GM18858 (cell line): ENCODE measurements around the gene MARCHF9.

Experiments
- ATAC-seq: cut with Tn5 transposase; IDR thresholded peaks from one replicate; pipeline ENCODE4 v1.9.1; 2021; ENCODE audit not compliant: unreplicated experiment

The MARCHF9 gene

GRCh38 chr12:57724003-57724935, 30.6 kb upstream of the MARCHF9 start:
- ATAC-seq: no peak

DNA sequence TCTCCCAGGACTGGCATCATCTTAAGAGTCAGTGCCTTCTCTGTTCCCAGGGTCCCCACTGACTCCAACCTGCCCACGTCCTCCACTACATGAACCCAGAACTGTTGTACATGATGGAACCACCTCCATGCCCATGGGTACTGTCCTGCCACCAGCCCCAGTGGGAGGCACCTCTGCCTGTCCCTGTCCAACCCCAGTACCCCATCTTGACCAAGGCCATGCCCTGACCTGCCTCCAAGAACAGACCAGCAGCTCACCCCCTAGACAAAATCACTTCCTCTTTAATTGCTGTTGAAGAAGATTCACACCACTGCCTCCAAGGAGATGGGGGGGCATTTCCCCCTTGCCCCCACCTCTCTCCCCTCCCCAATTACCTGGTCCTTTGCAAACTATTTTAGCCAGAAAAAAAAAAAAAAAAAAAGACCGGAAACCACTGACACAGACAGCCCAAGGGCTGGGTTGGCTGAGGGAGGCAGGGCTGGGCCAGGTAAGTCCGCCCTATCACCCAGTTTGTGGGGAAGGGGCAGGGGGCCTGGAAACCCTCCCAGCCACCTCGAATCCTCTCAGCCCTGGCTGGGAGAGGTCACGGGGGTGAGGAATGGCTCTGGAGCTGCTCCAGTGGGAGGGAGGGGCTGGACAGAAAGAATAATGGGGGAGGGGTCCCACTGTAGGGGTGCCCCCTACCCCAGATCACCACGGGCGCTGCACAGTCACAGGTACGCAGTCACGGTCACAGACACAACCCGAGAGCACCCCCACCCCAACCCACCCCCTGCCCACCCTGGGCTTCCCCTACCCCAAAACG, 29.8 kb upstream of the MARCHF9 start:
- ATAC-seq: no peak

GRCh38 chr12:57725851-57726150, 29.1 kb upstream of the MARCHF9 start:
- no peak for ATAC-seq

- no peak for ATAC-seq
Measured at GRCh38 chr12:57726151-57726883, 28.6 kb upstream of the MARCHF9 start.

DNA sequence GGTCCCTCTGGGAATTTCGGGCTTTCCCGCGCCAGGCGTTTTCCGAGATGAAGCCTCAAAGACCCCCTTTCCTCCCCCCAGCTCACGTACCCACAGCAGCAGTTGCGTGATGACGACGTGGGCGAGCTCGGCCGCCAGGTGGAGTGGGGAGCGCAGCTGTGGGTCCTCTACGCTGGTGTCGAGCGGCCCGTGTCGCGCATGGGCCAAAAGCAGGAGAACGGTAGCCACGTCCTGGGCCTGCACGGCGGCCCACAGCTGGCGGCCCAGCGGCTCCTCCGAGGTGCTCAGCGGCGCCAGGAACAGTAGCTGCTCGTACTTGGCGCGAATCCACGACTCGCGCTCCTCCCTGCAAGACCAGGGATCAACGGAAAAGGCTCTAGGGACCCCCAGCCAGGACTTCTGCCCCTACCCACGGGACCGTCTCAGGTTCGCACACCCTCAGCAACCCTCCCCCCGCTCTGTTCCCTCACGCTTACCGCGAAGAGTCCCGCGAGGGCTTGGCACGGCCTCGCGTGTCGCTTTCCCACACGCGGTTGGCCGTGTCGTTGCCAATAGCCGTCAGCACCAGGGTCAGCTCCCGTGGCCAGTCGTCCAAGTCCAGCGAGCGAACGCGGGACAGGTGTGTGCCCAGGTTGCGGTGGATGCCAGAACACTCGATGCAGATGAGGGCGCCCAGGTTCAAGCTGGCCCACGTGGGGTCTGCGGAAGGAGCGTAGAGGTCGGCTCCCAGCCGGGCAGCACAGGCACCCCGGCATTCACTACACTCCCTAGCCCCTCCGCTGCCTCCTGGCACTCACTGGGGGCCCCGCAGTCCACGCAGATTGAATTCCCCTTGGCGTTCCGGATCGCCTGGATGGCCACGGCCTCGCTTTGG, 27.8 kb upstream of the MARCHF9 start:
- ATAC-seq: no peak

GRCh38 chr12:57727758-57728395, 27.0 kb upstream of the MARCHF9 start:
- ATAC-seq: no peak

DNA sequence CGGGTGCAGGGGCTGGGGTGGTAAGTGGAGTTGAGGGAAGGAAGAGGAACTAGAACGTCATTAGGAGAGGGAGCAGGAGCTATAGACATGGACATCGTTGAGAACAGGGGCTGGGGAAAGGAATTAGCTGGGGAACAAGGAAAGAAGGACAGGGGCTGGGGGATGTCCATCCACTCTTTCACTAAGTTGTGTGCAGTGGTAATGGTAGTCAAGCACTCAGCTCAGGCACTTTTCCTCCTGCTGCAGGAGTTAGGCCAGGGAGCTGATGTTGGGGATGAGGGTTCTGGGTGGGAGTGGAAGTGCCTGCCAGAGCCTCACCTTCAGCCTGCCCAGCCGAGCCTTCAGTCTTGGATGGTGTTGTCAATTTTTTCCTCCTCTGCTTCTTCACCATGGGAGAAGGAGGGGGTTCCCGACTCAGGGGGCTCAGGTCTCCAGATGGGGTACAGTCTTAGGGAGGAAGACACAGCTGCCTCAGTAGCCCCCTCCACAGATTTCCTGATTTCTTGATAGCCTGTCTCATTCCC, 25.5 kb upstream of the MARCHF9 start:
- ATAC-seq: no peak

DNA sequence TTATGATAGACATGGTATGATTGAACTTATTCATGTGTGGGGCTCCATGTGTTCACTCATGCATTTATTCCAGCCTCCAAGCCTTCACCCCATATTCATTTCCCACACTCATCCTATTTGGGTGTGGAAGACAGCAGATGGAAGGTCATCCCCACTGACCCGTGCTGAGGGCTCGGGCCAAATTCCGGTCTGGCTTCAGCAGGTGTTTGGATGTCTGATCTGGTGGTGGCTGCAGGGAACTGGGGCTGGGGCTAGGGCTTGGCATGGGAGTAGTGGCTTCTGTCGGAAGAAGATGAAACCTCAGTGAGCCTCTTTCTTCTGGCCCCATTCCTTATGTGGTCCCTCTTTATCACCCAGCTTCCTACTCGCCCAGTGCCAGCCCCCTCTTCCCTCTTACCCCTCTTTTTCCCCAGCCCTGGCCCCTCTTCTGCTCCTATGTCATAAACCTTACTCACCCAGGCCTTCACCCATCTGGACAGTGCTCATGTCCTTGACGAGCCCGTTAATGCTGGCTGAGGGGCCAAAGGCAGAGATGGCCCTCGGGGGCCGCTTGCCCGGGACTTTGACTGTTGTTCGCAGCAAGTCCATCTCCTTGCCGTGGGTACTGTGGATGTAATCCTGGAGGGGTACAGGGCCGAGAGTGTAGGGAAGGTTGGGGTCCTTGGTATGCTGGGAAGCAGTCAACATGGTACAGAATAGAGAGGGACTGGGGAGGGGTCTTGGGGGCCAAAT, 24.4 kb upstream of the MARCHF9 start:
- ATAC-seq: no peak

- no peak for ATAC-seq
Measured at GRCh38 chr12:57731411-57732080, 23.4 kb upstream of the MARCHF9 start.

DNA sequence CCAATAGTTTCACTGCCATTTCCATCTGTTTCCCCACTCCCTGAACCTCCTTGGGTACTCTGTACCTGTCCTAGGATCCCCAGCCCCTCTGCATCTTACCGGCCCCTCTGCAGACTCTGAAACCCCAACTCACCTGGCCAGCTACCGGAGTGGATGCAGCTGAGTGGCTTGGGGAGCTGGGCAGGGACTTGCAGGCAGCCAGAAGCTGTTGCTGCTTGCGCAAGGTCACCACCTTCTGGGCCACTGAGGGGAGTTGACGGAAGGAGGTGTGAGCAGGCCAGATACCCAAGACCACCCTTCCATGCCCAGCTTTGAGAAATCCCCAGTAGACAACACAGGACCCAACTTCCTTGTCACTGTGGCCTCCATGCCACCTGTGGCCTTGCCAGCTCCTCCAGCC, 22.6 kb upstream of the MARCHF9 start:
- ATAC-seq: no peak

GRCh38 chr12:57732726-57733593, 21.9 kb upstream of the MARCHF9 start:
- no peak for ATAC-seq

DNA sequence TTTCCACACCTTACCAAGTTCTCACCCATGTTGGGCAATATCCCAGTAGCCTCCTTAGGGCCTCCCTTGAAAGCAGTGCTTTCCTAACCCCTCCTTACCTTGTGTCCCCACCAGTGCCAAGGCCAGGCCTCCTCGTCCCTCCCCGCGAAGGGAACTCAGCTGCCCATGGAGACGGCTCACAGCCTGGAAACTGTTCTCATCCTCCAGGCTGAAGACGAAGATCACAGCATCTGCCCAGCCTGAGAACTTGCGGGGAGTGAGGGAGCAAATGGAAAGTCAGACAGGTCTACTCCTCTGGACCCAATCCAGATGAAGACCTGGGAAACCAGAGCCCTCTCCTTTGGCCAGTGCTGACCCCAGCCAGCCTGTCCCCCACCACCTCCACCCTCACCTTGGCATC, 21.0 kb upstream of the MARCHF9 start:
- ATAC-seq: no peak

DNA sequence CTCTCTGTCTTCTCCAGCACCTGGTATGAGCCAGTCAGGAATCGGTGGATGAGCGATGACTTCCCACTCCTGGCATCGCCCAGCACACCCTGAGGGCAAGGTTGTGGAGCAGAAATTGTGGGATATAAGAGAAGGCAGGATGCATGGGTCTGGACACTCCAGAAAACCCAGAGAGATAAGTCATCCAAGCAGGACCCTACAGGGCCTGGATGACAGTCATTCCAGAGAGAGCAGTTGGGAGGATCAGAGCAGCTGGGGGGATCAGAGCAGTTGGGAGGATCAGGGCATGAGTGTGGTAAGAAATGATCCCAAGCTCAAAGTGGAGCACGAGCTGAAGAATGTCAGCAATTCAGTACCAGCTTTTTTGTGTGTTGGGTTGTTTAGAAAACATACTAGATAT, 20.3 kb upstream of the MARCHF9 start:
- ATAC-seq: no peak

DNA sequence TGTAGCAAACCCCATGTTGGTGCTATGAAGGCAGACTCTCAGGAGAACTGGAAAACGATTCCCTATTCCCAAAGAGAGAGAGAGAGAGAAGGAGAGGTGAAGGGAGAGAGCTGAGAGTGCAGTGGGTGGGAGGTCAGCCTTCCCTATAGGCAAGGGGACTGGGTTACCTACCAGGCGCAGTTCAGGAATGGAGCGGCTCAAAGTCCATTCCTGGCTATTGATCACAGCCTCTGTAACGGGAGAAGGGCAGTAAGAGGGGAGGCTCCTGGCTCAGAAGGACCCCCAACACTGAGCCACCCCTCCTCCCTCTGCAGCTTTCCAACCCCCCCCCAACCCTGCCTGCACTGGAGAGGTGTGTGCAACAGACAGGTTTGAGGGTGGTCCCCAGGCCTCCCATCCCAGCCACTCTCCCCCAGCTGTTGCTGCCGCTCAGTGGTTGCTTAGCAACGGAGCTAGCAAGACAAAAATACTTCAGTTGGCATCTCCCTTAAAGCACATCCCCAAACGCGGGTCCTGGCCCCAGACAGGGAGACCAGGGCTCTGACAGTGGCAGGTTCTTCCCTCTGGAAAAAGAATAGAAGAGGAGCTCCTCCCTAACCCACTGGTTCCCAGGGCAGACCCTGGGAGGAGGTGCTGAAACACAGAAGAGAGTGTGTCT, 19.6 kb upstream of the MARCHF9 start:
- ATAC-seq: no peak

GRCh38 chr12:57735952-57736740, 18.8 kb upstream of the MARCHF9 start:
- no peak for ATAC-seq

DNA sequence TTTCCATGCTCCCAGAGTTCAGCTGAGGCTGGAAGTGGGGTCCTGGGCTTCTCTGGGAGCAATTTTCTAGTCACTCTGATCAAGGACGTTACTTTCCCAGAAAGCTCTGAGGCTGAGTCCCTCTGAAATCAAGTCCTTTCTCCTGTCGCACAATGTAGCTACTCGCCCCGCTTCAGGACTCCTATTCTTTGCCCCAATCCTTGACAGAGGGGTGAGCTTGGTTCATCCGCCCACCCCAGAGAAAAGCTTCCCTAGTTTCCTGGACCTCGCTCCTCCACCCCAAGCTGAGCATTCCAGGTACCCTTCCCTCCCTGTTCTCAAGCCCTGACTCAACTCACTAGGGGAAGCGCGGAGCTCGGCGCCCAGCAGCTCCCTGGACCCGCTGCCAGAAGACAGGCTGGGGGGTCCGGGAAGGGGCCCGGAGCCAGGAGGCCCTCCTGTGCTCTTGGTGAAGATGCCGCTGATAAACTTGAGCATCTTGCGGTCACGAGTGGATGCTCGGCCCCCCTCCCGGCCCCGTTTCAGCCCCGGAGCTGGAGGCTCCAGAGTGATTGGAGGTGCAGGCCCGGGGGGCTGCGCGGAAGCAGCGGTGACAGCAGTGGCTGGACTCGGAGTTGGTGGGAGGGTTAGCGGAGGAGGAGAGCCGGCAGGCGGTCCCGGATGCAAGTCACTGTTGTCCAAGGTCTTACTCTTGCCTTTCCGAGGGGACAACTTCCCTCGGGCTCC, 18.0 kb upstream of the MARCHF9 start:
- no peak for ATAC-seq
